ENCODE data around the gene PCDHA8.

The PCDHA8 gene

DNA sequence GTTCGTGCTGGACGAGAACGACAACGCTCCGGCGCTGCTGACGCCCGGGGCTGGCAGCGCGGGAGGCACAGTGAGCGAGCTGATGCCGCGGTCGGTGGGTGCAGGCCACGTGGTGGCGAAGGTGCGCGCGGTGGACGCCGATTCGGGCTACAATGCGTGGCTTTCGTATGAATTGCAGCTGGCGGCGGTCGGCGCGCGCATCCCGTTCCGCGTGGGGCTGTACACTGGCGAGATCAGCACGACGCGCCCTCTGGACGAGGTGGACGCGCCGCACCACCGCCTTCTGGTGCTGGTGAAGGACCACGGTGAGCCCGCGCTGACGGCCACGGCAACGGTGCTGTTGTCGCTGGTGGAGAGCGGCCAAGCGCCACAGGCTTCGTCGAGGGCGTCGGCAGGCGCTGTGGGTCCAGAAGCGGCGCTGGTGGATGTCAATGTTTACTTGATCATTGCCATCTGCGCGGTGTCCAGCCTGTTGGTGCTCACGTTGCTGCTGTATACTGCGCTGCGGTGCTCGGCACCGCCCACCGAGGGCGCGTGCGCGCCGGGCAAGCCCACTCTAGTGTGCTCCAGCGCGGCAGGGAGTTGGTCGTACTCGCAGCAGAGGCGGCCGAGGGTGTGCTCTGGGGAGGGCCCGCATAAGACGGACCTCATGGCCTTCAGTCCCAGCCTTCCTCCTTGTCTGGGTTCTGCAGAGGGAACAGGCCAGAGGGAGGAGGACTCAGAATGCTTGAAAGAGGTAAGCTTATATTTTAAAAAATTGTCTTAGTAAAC lies 43.1 kb downstream of the PCDHA8 start:
- H3K9ac ChIP-seq (ENCODE audit: insufficient read length, low read depth), result no peak overlapping the region
- no peak for TF ChIP-seq SUZ12 (IDR thresholded peaks at IDR 0.05; ENCODE audit: extremely low read depth, insufficient read depth, insufficient read length)
- no peak for TF ChIP-seq YY1 (IDR thresholded peaks at IDR 0.05; ENCODE audit: insufficient read depth, insufficient read length)
- TF ChIP-seq ZNF274 (IDR thresholded peaks at IDR 0.05; ENCODE audit: low read depth, low read length), result no peak
- peaks cover 9% of the 10 kb centered on the region; the same call in 1 of the 2 replicates for H3K9me3 ChIP-seq (ENCODE audit: insufficient read depth, low read length)
- no peaks in the 10 kb centered on the region for H3K4me1 ChIP-seq (ENCODE audit: insufficient read depth, insufficient read length)
- peaks cover 4% of the 10 kb centered on the region for H3K36me3 ChIP-seq (ENCODE audit: insufficient read depth, insufficient read length, low read length)
- no peak for DNase-seq (ENCODE audit: low read depth, low spot score)
- no peaks in the 10 kb centered on the region for H3K27me3 ChIP-seq (ENCODE audit: insufficient read depth, insufficient read length)
- no peak overlapping the region for H3K4me3 ChIP-seq (ENCODE audit: insufficient read length, low read depth)

All from NT2/D1 (cell line).